Measurements from ENCODE around the gene FAM83D. TPM values are rescaled to one million over a fixed set of nuclear protein-coding genes. Genes with fewer than 3 reads are reported as not detected.

FAM83D gene
- total and polyA plus RNA-seq, 2 donors (not counting 1 experiment from before 2014, with no cell fraction given), result 0.82 to 1.7 TPM

GRCh38 chr20:38877483-38877882 is 48.7 kb upstream of the FAM83D start:
- Histone ChIP-seq H3K79me2 (ENCODE audit: control insufficient read depth, insufficient read depth, low read length) (peaks cover 84% of the 10 kb centered on the region), H3K27me3 (replicated peaks in 1 of 4; ENCODE audit: control extremely low read depth in 1 of 4, control insufficient read depth in 3 of 4, insufficient read depth in 4 of 4, low read length in 3 of 4) (no peaks in the 10 kb centered on the region), H3K36me3 (replicated peaks in 1 of 2; ENCODE audit: control extremely low read depth in 1 of 2, control insufficient read depth in 1 of 2, extremely low read depth in 1 of 2, insufficient read depth in 2 of 2, low read length in 1 of 2) (peaks cover 0 to 6% of the 10 kb centered on the region in 2 experiments), H2AFZ (ENCODE audit: insufficient read depth, low read depth, low read length, poor library complexity, severe bottlenecking) (no peak overlapping the region), H3K9me3 (ENCODE audit: control extremely low read depth in 1 of 3, control insufficient read depth in 2 of 3, insufficient read depth in 1 of 3, low read length in 2 of 3) (peaks cover 0 to 4% (median 0%) of the 10 kb centered on the region in 3 donors), H3K4me2 (replicated peaks; ENCODE audit: low read depth, low read length, poor library complexity, severe bottlenecking) (peak overlapping the region; percentile 88), H4K20me1 (ENCODE audit: control insufficient read depth, insufficient read depth, low read length, poor library complexity, severe bottlenecking) (peaks cover 12% of the 10 kb centered on the region), H3K4me3 (ENCODE audit: control extremely low read depth in 1 of 5, extremely low read depth in 1 of 5, insufficient read depth in 1 of 5, low read depth in 2 of 5, low read length in 4 of 5) (no peak overlapping the region), H3K4me1 (ENCODE audit: control insufficient read depth in 2 of 2, insufficient read depth in 2 of 2, low read length in 2 of 2) (peaks cover 97 to 99% of the 10 kb centered on the region in 2 donors), H3K27ac (ENCODE audit: low read length in 2 of 2) (peak overlapping the region; percentile 93 to 99), H3K9ac (ENCODE audit: low read length) (no peak overlapping the region)
- Mint-ChIP-seq H3K27me3 (no peaks in the 10 kb centered on the region), H3K4me3 (peak overlapping the region; percentile 62), H3K9me3 (ENCODE audit: insufficient read depth) (no peaks in the 10 kb centered on the region), H3K4me1 (peaks cover 96% of the 10 kb centered on the region), H3K27ac (peak overlapping the region; percentile 100)
- TF ChIP-seq EZH2 (IDR thresholded peaks at IDR 0.05; ENCODE audit: borderline replicate concordance, insufficient read depth, low read depth, low read length, poor library complexity, severe bottlenecking) (no peak), CTCF (IDR thresholded peaks at IDR 0.05) (no peak)
- ChIA-PET POLR2A (interaction anchor here (1.1 to 5.8 kb wide), 2 partner anchors 31 to 36 kb away, joined by 6 to 54 read pairs; no protein-coding TSS in a partner anchor), CTCF (interaction anchor here (5.5 kb wide), 1 partner anchor 13 kb away, joined by 131 read pairs; no protein-coding TSS in a partner anchor)
- ATAC-seq (ENCODE audit: low read depth) (no peak), DNase-seq (no peak)
- intact Hi-C loops (cut with micrococcal nuclease), result no loop called here
- no CpG with 5 or more reads among the region's 6 CpGs for WGBS (ENCODE audit: insufficient coverage)

- peaks cover 84% of the 10 kb centered on the region for H3K79me2 ChIP-seq (ENCODE audit: control insufficient read depth, insufficient read depth, low read length)
- CTCF ChIA-PET, result interaction anchor here (1.1 to 7.7 kb wide), 10 partner anchors 8 to 73 kb away, joined by 3 to 74 read pairs (median 6); partner anchors contain the start of genes FAM83D and PPP1R16B
- intact Hi-C loops (cut with micrococcal nuclease), result no loop called here
- POLR2A ChIA-PET, result interaction anchor here (0.9 to 2.4 kb wide), 3 partner anchors 12 to 73 kb away, joined by 4 to 14 read pairs (median 10); partner anchors contain the start of gene PPP1R16B
- peak overlapping the region; percentile 100 for H3K27ac Mint-ChIP-seq
- H3K27me3 ChIP-seq (replicated peaks in 1 of 4; ENCODE audit: control extremely low read depth in 1 of 4, control insufficient read depth in 3 of 4, insufficient read depth in 4 of 4, low read length in 3 of 4), result no peaks in the 10 kb centered on the region
- no peak overlapping the region for H3K4me3 ChIP-seq (ENCODE audit: control extremely low read depth in 1 of 5, extremely low read depth in 1 of 5, insufficient read depth in 1 of 5, low read depth in 2 of 5, low read length in 4 of 5)
- H3K9ac ChIP-seq (ENCODE audit: low read length), result no peak overlapping the region
- H3K4me1 ChIP-seq (ENCODE audit: control insufficient read depth in 2 of 2, insufficient read depth in 2 of 2, low read length in 2 of 2), result peaks cover 97 to 99% of the 10 kb centered on the region in 2 donors
- H2AFZ ChIP-seq (ENCODE audit: insufficient read depth, low read depth, low read length, poor library complexity, severe bottlenecking), result no peak overlapping the region
- H3K4me3 Mint-ChIP-seq, result peak overlapping the region; percentile 60
- ATAC-seq (ENCODE audit: low read depth), result no peak
- WGBS (ENCODE audit: insufficient coverage), result 59% methylated on average over 9 of the region's 9 CpGs
- peak; percentile 56 for DNase-seq
- peaks cover 96% of the 10 kb centered on the region for H3K4me1 Mint-ChIP-seq
- H4K20me1 ChIP-seq (ENCODE audit: control insufficient read depth, insufficient read depth, low read length, poor library complexity, severe bottlenecking), result peaks cover 10% of the 10 kb centered on the region
- H3K9me3 Mint-ChIP-seq (ENCODE audit: insufficient read depth), result no peaks in the 10 kb centered on the region
- TF ChIP-seq EZH2 (IDR thresholded peaks at IDR 0.05; ENCODE audit: borderline replicate concordance, insufficient read depth, low read depth, low read length, poor library complexity, severe bottlenecking) (no peak), CTCF (IDR thresholded peaks at IDR 0.05) (no peak)
- H3K27me3 Mint-ChIP-seq, result no peaks in the 10 kb centered on the region
- H3K4me2 ChIP-seq (replicated peaks; ENCODE audit: low read depth, low read length, poor library complexity, severe bottlenecking), result peak overlapping the region; percentile 57
- no peaks in the 10 kb centered on the region for H3K9me3 ChIP-seq (ENCODE audit: control extremely low read depth in 1 of 3, control insufficient read depth in 2 of 3, insufficient read depth in 1 of 3, low read length in 2 of 3)
- peaks cover 0 to 13% of the 10 kb centered on the region in 2 experiments for H3K36me3 ChIP-seq (replicated peaks in 1 of 2; ENCODE audit: control extremely low read depth in 1 of 2, control insufficient read depth in 1 of 2, extremely low read depth in 1 of 2, insufficient read depth in 2 of 2, low read length in 1 of 2)
- peak overlapping the region; percentile 93 to 99 for H3K27ac ChIP-seq (ENCODE audit: low read length in 2 of 2)
Measured at GRCh38 chr20:38878866-38879265, 47.4 kb upstream of the FAM83D start.
